DMS114 treated with DMSO at 0.1 percent for 48 hours (cell line): ENCODE results near the gene SOCS6.
"Not testable (repeated sequence)": the region's sequence is repeated elsewhere in the genome, so short reads cannot be mapped to it uniquely, and the experiment has no call there.

Experiments
- DNase-seq: peaks from one replicate; lab custom pipeline; 2025; ENCODE audit not compliant: unreplicated experiment; lab: John Stamatoyannopoulos, UW

The SOCS6 gene

DNA sequence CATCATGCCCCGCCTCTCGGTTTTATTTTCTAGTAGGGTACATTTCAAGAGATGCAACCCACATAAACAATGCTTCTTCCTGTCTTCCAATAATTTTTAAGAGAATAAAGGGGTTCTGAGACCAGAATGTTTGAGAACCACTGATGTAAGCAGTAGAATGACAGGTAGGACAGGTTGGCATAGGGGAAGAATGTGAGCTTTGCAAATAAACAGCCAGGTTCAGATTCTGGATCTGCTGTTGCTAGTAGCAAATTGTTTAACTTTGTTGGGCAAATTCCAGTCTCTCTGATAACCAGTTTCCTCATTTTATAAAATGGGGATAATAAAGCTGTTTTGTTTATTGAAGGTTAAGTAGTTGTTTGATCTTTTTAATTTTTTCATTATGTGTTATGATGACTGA, 32.8 kb downstream of the SOCS6 start:
- no peak for DNase-seq

DNA sequence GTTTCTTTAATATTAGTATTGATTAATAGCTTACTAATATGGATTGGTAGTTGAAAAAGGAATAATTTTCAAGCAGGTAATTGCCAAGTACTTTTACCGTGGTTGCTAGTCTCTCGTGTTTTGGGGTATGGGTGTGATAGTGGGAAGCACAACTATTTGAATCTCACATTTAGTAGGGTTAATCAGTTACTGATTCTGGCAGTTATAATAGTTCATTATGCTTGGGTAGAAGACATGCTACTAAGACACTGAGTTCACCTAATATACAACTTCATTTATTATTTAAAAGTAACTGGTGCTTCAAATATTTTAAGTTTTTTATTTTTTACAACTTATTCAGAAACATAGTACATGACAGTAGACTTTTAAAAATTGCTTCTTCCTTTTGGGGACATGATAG, 33.5 kb downstream of the SOCS6 start:
- DNase-seq = no peak

DNA sequence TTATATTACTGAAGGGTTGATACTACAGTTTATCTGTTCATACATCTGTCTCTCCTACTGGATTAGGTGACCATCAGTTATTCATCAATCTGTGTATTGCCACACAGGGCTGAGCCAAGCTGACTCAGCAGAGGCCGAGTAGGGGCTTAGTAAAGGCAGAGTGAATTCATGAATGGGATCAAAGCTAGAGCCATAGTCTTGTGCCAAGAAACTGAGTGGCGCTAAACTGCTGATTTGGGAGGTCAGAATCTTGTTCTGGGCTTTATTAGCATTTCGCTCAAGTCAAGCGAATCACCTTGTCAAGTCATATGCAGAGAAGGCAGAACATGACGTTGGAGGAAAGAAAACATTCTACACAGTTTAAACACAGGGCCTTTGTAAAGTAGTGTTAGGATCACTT, 34.1 kb downstream of the SOCS6 start:
- DNase-seq = no peak

DNA sequence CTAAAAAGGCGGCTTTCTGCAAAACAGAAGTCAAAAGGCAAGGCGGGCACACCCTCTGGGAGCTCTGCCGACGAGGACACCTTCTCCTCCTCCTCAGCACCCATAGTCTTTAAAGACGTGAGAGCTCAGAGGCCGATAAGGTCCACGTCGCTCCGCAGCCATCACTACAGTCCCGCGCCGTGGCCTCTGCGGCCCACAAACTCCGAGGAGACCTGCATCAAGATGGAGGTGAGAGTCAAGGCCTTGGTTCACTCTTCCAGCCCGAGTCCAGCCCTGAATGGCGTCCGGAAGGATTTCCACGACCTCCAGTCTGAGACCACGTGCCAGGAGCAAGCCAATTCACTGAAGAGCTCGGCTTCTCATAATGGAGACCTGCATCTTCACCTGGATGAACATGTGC, 36.1 kb downstream of the SOCS6 start:
- DNase-seq = no peak

DNA sequence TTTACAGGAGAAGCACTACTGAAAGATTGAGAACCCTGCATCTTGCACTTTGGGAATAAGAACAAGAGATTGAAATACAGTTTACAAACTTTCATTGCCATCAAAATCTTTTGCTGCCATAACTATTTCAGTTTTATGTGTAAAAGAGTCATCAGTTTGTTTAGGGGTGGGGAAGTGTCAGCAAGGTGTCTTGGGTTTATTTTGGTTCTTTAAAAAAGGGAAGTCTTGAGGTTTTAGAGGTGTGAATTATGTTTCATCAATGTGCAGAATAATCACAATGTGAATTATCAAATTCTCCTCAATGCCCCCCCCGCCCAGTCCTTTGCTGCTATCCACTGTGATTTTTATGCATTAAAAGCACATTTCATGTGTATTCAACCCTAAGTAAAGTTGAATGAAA, 37.4 kb downstream of the SOCS6 start:
- DNase-seq = no peak

DNA sequence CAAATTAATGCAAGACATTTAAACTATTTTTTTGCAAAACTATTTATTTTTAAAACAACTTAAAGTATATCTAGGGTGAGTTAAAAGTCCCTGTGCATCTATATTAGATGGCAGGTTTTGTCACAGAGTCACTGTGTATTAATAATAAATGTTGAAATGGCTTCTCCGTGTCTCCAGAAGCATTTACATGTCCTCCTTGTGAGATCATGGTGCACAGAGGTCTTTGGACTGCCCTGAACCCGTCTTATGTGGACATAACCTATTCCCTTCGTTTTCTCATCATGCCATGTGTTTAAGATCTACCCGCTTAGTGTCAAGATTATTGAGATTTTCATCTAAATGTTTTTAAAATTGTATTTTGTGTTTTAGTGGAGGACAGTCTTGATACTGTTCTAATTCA, 39.3 kb downstream of the SOCS6 start:
- no peak for DNase-seq

- DNase-seq = no peak
These were observed 40.2 kb downstream of the SOCS6 start for GRCh38 chr18:70329071-70329470.

GRCh38 chr18:70330887-70331286, 42.0 kb downstream of the SOCS6 start:
- DNase-seq = no peak

DNA sequence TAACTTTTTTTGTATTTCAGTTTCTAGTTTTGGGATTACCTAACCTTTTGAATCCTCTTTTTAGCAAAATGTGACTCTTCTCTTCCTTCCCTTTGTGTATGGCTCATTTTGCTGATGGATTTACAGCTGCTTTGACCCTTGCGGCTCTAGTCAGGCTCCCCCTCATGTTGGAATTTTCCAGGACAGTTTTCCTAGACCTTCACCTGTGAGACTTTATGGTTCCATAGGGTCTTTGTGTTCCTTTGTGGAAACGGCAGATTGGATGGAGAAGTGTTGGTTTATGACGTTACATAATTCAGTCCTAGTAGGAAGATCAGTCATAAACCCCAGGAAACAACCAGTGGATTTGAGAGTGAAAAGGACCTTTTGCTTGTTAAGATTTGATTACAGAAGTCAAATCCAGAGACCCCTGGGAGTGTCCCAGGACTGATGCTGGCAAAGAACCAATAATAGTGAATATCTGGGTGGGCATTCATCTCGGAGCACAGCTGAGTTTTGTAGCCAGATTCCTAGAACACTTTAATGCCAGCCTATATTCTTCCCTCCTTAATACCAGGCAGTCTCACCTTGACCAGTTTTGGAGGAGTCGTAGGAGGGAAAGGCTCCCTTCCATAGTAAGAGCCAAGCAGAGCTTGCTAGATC, 42.7 kb downstream of the SOCS6 start:
- DNase-seq = no peak

GRCh38 chr18:70332694-70333093, 43.8 kb downstream of the SOCS6 start:
- DNase-seq = no peak

DNA sequence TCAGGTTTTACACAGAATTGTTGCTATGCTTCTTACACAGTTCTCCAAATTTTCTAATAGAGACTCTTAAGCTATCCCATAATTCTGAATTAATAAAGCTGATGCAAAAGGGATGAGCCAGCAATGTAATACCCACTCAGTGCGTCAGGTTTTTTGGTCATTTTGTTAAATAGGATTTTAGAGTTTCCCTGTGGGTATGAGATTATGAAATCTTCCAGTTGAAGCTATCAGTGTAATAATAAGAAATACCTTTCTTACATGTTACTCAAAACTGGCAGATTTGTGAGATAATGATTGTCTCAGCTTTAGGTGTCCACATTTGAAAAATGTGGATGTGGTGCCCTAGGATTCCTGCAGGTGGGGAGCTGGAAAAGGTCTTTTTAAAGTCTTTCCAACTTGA, 44.5 kb downstream of the SOCS6 start:
- no peak for DNase-seq

GRCh38 chr18:70333757-70334156, 44.9 kb downstream of the SOCS6 start:
- no peak for DNase-seq

DNA sequence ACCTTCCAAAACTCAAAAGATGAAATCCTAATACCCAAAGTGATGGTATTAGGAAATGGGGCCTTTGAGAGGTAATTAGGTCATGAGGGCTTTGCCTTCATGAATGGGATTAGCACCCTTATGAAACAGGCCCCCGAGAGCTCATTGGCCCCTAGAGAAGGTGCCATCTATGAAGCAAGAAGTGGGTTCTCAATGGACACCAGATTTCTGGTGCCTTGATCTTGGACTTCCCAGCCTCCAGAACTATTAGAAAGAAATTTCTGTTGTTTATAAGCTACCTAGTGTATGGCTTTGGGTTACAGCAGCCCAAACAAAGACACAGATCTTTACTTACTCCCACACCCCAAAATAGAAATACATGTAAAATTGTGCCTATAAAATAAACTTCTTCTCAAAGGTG, 45.4 kb downstream of the SOCS6 start:
- DNase-seq = no peak

GRCh38 chr18:70334728-70335329, 46.0 kb downstream of the SOCS6 start:
- DNase-seq = no peak

- no peak for DNase-seq
These were observed 47.3 kb downstream of the SOCS6 start for GRCh38 chr18:70335892-70336726.

GRCh38 chr18:70337139-70337972, 48.5 kb downstream of the SOCS6 start:
- no peak for DNase-seq

GRCh38 chr18:70338890-70339289, 50.0 kb downstream of the SOCS6 start:
- no peak for DNase-seq

DNA sequence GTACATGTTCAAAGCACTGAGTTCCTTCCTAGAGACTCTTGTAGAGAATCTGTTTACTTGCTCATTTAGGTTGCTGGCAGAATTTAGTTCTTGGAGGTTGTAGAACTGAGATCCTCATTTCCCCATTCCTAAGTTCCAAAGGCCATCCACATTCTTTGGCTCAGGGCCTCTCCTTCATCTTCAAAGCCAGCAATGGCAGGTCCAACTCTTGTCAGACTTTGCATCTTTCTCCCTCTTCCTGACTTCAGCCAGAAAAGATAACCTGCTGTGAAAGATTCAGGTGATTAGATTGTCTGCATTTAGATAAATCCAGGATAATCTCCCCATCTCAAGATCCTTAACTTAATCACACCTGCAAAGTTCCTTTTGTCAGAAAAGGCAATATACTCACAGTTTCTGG, 51.1 kb downstream of the SOCS6 start:
- DNase-seq = no peak

DNA sequence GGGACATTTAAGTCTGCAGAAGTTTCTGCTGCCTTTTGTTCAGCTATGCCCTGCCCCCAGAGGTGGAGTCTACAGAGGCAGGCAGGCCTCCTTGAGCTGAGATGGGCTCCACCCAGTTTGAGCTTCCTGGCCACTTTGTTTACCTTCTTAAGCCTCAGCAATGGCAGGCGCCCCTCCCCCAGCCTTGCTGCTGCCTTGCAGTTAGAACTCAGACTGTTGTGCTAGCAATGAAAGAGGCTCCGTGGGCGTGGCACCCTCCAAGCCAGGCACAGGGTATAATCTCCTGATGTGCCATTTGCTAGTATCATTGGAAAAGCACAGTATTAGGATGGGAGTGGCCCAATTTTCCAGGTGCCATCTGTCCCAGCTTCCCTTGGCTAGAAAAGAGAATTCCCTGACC, 59.6 kb downstream of the SOCS6 start:
- not testable (repeated sequence) for DNase-seq

DNA sequence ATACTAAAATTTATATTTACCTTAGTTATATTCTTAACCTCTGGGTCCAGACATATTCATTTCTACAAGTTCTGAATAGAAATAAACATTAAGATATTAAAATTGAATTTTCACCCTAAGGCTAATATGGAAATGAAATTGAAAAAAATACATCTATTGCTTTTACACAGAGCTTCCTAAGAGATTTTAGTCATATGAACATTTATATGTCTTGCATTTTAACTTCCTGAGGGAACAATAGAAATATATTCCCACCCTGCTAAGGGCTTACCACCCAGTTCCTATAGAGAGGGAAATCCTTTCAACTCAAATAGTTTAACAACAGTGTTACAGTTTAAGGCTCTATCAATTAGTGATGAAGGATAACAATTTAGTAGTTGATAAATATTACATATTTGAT, 60.5 kb downstream of the SOCS6 start:
- no peak for DNase-seq

DNA sequence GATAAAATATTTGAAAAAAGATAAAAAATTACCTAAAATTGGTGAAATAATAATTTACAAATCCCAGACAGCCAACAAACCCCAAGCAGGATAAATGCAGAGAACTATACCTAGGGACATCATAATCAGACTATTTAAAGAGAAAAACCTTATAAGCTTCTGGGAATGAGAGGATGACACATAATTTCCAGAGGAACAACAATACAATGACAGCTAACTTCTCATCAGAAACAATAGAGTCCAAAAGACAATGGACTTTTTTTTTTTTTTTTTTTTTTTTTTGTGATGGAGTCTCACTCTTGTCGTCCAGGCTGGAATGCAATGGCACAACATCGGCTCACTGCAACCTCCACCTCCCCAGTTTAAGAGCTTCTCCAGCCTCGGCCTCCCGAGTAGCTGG, 65.2 kb downstream of the SOCS6 start:
- no peak for DNase-seq
